HG03354 (cell line): Measurements from ENCODE around the gene PPFIA4.

Source experiments
- ATAC-seq: cut with Tn5 transposase; IDR thresholded peaks from one replicate; pipeline ENCODE4 v1.9.1; 2021; ENCODE audit warnings: mild to moderate bottlenecking; ENCODE audit not compliant: unreplicated experiment, poor library complexity, severe bottlenecking

The PPFIA4 gene

DNA sequence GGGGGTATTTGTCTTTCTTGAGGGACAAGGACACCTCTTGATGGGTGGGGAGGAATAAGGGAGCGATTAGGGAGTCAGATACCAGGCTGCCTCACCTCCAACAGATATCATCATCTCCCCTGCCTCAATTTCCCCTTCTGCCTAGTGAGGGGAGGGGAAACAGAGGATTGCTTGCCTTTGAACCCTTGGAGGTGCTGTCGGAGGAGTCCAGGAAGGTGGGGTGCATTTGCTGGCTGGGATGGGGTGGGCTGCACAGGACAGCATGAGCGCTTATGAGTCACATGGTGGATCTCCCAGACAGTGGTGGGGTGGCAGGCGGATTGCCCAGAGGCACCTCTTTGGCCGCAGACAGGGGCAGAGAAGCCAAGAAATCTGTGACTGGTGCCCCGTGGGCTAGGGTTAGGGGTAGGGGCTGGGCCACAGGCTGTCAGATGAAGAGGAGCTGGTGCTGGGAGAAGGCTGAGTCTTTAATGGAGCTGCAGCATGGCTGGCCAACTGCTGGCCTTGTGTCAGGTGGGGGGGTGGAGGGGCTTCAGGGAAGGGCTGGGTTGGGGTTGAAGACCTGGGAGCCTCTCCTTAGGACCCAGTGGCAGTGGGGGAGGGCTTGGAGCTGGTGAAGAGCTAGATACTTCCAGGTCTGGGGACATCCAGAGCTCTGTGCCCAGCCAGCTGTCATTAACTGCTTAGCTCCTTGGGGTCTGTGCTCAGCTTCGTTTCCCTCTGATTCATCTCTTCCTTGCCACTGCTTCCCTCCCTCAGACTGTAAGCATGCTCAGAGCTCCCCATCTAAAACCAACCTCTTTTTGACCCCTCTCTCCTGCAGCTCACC, 94.2 kb downstream of the PPFIA4 start:
- ATAC-seq: no peak

DNA sequence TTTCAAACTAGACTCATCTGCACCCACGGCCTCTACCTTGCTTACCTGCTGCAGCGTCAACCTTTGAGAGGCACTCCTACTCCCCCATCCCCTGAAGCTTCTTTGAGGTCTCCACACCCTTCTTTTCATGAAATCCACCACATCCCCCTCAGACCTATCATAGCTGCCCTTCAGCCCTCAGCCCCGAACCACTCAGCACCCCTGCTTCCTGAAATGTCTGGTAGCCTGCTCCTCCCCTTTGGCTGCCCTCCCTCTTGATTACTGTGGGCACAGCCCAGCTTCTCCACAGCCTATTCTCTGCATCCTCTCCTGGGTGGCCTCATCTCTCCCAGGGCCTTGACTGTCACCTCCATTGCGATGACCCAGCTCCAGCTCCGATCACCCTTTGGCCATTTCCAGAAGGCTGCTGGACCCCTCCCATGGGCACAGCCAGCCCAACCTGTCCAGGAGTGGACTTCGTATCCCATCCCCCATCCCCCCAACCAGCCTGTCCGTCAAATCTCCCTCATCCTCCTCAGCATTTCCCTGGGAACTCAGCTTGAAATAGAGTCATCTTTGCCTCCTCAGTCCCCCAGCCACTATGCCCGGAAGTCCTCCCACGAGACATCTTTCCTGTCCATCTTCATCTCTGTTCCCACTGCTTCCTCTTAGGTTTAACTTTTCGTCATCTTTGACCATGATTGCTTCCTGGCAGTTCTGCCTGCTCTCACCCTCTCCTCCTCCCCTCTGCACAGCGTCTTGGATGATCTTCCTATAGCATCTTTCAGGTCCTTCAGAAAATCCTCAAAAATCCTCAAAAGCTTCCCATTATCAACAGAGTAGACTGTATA, 95.1 kb downstream of the PPFIA4 start:
- ATAC-seq: no peak

DNA sequence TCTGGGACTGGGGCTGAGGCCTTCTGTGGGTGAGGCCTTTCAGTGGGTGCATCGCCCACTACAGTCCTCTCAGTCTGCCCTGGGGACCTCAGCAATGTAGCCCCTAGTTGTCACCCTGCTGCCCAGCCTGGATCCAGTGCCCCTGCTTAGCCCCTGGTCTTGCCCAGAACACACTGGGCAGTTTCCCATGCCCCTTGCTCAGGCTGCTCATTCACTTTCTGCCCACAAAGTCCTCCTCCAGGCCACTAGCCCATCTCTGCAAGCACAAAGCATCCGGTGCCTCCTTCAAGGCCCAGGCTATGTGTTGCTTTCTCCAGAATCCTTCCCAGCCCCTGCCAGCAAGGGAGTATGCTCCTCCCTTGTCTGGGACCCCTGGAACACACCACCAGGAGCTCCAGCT, 95.9 kb downstream of the PPFIA4 start:
- no peak for ATAC-seq

DNA sequence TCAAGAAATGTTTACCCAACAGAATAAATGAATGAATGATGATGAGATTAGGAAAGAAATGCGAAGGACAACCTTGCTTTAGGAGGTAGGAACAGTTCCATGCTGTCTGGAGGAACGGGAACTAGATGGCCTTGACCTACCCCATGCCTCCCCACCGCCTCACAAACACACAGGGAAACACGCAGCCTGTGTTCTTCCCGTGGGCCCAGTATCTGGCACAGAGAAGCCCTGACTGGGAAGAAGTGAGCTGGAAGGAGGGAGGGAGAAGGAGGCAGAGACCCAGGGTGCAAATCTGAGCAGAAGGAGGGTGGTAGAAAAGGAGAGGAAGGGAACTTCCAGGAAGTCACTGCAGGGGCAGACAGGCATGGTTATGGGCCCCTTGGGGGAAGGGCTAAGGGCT, 97.7 kb downstream of the PPFIA4 start:
- no peak for ATAC-seq

DNA sequence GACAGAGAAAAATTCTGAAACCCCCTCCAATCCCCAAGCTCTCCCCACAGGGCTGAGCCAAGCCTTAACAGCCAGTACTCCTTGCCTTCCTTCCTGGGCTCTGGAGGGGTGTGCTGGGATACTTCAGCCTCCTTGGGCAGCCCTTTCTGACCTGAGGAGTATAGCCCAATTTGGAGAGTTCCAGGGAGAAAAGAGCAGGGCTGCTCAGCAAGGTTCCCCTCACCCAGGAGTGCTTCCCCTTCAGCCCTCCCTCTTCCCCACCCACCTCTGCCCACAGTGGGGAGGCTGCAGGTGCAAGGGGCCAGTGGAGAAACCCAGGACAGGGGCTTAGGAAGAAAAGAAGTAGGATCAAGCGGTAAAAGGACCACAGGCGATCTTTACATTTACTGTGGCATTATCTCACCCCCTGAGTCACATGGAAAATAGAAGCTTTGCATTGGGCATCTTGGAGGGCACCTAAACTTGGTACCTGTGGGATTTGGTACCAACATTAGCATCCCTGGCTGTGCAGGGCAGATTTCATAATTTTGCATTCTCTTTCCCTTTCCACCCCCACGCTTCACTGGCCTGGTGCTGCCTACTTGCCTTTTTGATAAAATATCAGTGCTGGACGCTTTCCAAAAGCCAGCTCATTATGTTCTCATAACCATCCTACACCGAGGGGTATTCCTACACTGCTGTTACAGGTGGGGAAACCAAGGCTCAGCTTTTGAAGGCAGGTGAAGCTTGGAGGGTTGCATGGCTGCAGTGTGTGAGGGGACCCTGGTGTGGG, 98.4 kb downstream of the PPFIA4 start:
- ATAC-seq: no peak

DNA sequence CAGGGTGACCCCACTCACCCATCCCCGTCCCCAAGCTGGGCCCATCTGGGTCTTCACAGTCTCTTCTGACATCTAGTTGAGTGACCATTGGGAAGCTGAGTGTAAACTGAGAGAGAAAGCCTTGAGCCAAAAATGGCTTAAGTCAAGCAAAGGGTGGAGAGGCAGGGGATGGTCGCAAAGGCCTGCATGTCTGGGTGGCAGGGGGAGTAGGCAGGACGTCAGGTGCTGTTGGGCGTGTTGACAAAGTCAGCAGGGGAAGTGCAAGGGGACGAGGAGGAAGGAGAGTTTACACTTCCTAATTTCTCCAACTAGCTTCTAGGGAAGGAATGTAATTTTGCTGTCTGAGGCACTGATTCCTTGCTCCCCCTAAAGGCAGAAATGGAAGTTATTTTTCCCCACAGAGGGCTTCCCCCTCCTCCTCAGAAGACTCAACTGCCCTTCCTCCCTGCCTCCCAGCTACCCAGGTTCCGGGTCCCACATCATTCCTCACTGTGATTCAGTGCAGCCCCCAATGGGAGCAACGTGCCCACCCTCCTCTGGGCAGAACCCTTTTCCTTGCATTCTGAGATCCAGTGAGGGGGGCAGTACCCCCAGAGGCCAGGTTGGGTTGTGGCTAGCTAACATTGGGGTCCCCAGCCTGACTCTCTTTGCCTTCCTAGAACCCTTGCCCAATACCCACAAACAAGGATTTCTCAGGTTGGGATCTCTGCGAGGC, 100.0 kb downstream of the PPFIA4 start:
- ATAC-seq: no peak

DNA sequence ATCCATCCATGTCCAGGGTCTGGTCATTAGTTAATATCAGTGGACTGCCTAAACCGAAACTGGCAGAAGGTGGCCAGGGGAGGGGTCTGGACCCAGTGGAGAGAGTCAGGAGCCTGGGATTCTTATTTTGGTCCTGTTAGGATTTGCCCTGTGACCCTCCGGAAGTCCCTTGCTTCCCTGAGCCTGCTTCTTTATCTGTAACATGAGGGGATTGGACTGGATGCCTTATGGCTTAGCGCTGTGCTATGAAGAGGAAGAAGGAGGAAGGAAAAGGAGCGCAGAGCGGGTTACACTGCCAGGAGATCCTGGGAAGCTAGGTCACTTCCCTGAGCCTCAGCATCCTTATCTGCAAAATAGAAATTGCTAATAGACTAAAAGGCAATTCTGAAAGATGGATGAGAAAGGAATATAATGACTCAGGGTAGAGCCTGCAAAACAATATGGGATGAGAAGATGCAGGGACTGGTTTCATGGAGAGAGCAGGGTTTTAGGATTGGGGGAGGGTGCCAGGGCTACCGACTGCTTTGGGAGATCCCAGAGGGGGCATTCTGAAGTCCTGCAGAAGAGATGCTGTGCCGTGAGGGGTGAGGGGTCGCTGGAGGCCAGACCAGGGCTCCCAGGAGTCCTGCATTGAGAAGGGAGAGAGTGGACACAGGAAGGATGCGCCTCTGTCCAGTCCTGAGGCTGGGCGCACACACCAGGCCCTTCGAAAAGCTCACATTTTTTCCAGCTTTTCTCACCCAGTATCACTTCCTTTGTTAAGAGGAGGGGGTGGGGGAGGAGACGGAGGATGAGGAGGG, 100.8 kb downstream of the PPFIA4 start:
- no peak for ATAC-seq

DNA sequence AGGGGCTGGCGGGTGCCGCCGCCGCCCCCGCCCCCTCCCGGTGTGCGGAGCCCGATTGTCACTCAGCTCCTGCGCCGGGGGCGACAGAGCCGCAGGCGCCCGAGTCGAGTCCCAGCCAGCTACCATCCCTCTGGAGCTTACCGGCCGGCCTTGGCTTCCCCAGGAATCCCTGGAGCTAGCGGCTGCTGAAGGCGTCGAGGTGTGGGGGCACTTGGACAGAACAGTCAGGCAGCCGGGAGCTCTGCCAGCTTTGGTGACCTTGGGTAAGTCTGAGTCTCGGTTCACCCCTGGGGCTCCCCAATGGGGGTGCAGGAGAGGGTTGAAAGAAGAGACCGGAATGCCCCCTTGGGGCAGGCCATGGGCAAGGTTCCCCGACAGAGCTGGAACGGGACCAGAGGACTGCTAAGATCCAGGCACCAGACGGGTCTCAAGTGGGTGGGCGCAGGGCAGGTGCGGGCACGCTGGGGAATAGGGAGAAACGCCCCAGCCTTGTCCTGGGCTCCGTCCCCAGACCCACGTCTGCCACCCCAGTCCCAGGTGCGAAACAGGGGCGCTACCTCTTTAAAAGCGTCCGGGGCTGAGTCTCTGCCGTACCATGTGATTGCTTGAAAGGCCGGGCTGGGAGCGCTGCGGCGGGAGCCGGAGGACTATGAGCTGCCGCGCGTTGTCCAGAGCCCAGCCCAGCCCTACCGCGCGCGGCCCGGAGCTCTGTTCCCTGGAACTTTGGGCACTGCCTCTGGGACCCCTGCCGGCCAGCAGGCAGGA, 101.6 kb downstream of the PPFIA4 start, which contains the start of gene ADORA1:
TSS of gene ADORA1 (plus strand) at position 61 of the 765 bp plus-strand sequence. CDS start 1,116 bp downstream, outside the sequence.
- ATAC-seq: no peak

DNA sequence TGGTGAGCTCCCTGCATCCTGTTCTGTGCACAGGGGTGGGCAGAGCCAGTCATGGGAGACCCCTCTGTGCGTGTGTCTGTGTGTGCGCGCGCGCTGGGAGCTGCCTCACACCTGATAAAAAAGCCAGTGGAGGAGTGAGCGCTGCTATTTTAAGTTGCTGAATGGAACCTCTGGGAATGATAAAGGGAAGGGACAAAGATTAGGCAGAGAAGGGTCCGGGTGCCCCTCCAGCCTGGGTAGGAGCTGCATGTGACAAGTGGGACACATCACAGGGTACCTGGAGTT, 102.1 kb downstream of the PPFIA4 start:
- ATAC-seq: no peak
